Myometrial cell (primary cell): ENCODE results near the gene NCKAP5L. TPM values are rescaled to one million over a fixed set of nuclear protein-coding genes. Genes with fewer than 3 reads are reported as not detected.

Source experiments
- total RNA-seq: library from RNA; depleted of rRNA; stranded (reverse); fragments of >200 nt; gene quantifications from 2 replicates; pipeline ENCODE4 v1.2.3, GENCODE V29; 2015

Gene NCKAP5L, protein sequence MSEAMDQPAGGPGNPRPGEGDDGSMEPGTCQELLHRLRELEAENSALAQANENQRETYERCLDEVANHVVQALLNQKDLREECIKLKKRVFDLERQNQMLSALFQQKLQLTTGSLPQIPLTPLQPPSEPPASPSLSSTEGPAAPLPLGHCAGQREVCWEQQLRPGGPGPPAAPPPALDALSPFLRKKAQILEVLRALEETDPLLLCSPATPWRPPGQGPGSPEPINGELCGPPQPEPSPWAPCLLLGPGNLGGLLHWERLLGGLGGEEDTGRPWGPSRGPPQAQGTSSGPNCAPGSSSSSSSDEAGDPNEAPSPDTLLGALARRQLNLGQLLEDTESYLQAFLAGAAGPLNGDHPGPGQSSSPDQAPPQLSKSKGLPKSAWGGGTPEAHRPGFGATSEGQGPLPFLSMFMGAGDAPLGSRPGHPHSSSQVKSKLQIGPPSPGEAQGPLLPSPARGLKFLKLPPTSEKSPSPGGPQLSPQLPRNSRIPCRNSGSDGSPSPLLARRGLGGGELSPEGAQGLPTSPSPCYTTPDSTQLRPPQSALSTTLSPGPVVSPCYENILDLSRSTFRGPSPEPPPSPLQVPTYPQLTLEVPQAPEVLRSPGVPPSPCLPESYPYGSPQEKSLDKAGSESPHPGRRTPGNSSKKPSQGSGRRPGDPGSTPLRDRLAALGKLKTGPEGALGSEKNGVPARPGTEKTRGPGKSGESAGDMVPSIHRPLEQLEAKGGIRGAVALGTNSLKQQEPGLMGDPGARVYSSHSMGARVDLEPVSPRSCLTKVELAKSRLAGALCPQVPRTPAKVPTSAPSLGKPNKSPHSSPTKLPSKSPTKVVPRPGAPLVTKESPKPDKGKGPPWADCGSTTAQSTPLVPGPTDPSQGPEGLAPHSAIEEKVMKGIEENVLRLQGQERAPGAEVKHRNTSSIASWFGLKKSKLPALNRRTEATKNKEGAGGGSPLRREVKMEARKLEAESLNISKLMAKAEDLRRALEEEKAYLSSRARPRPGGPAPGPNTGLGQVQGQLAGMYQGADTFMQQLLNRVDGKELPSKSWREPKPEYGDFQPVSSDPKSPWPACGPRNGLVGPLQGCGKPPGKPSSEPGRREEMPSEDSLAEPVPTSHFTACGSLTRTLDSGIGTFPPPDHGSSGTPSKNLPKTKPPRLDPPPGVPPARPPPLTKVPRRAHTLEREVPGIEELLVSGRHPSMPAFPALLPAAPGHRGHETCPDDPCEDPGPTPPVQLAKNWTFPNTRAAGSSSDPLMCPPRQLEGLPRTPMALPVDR (N-terminal part only)
- total RNA-seq, result 22.3 and 25.9 TPM in 2 replicates

DNA sequence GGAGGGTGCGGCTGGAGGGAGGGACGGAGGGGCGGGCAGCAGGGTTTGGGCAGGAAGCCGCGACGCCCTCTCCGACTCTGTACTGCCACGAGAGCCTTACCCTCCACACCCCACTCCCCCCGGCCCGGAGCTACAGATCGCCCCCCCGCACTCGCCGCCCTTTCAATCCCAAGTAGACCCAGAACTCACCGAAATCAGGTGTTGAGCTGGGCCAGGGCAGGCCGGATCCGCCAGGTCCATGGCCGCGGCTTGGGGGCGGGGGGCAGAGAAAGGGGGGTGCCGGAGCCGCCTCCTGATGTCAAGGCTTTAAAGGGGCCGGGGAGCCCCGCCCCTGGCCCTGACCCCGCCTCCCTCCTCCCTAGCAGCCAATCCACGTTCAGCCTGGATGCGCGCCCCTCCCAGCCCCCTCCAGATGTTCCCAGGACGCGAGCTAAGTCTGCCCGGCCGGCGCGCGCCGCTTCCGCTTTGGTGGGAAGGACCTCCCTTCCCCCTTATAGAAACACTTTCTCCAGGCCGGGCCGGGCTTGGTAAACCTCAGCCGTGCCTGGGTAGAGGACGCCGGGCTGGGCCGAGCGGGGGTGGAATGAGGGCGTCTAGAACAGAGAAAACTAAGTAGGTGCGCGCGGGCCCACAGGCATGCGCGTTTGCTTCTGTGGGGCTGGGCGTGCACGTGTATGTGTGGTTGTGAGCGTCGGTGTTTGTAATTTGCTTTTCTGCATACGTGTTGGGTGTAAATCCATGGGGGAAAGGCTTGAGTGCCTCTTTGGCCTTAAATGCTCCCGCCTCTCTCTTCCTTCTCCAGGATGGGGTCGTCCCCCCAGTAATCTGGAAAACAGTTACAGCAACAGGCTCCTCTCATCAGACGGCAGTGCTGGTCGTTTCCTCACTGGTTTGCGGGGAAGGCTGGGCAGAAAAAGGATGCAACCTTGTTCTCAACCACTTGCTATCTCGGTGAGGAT is at the start of gene NCKAP5L:
Gene NCKAP5L, minus strand, starts transcription at position 281 of the 959 bp plus-strand sequence. CDS start 24,369 bp downstream, outside the sequence.

DNA sequence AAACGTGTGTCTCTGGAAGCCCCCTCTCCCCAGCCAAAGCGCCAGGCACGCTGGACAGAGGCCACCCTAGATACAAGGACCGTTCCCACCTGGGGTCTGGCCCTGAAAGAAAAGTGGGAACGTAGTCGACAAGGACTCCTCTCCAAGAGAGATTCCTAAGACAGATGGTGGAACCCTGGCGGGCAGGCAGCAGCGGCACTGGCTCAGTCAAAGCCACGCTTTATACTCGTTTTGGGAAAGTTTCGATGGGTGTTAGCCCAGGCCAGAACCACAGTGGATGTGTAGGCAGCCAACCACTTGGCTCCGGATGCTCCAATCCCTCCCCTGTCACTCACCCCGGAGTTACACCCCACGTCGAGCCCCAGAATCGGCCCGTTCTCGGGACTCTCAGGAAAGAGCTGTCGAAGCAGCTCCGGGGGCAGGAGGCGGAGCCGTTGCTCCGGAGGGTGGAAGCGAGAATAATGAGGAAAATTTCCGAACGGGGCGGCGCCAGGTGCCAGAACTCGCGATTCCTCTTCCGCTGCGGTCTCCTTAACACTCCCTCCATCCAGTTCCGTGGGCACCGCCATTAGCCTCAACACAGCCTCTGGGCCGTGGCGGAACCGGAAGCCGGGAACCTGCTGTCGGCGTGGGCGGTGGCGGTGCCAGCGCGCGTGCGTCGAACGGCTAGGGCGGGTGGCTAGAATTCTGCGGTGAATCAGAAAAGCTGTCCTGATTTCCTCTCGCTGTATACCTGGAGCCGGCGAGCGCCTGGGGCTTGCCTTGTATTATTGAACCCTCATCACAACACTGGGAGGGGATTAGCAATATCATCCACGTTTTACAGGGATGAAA is 14.5 kb upstream of the NCKAP5L start, which contains the start of gene BCDIN3D:
Gene BCDIN3D, minus strand, starts transcription at position 588 of the 834 bp plus-strand sequence. Its CDS starts 19 bp downstream, at position 569.

Other genes with a start within 250 kb of the NCKAP5L start
- not detected in 2 replicates for gene FAM186B, start 222.8 kb downstream of the NCKAP5L start, total RNA-seq
- 6.9 and 10.8 TPM in 2 replicates for gene PRPF40B, start 204.9 kb downstream of the NCKAP5L start, total RNA-seq
- 18.2 and 18.3 TPM in 2 replicates for gene FMNL3, start 121.0 kb downstream of the NCKAP5L start, total RNA-seq
- 530 and 567 TPM in 2 replicates for gene TMBIM6, start 86.9 kb downstream of the NCKAP5L start, total RNA-seq
- gene BCDIN3D, start 14.7 kb upstream of the NCKAP5L start, total RNA-seq, result 2.0 and 2.5 TPM in 2 replicates
- gene FAIM2, start 75.5 kb upstream of the NCKAP5L start, total RNA-seq, result 0.29 and 0.71 TPM in 2 replicates
- not detected in 2 replicates for gene AQP2, start 122.3 kb upstream of the NCKAP5L start, total RNA-seq
- not detected in 2 replicates for gene AQP5, start 133.5 kb upstream of the NCKAP5L start, total RNA-seq
- gene AQP6, start 144.5 kb upstream of the NCKAP5L start, total RNA-seq, result not detected in 2 replicates
- 53.0 and 62.6 TPM in 2 replicates for gene RACGAP1, start 197.1 kb upstream of the NCKAP5L start, total RNA-seq
- 1.4 TPM in 2 replicates for gene ASIC1, start 229.2 kb upstream of the NCKAP5L start, total RNA-seq